B cell (primary cell): Measurements from ENCODE around the gene AMOTL1.

Experiments
- EZH2 ChIP-seq: IDR thresholded peaks from 2 replicates; pipeline ENCODE4 v1.6.1; 2012; ENCODE audit warnings: borderline replicate concordance, low read depth, mild to moderate bottlenecking, moderate library complexity, low read length; ENCODE audit not compliant: insufficient read depth, poor library complexity, severe bottlenecking
- TF ChIP-seq, protein P1 (sequence below): fragments of 200-600 bp; IDR thresholded peaks from one replicate; pipeline ENCODE4 v1.8.0; 2022; ENCODE audit warnings: antibody characterized with exemption, mild to moderate bottlenecking

DNA sequence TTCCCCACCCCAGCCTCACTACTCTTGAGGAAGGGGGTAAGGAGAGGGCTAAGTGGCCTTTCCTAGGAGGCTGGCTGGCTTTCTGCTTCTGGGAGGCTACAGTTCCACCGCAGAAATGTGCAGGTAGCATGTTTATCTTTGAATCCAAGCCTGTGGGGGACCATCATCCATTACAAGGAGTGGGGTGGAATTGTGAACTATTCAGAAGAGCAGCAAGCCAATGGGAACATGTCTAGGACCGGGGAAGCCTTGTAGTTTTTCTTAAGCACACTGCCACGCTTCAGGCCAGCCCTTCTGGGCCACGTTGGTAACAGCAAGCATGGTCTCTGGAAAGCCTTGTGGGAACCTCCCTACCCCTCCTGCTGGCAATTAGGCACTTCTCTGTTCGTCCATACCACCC, 100.3 kb downstream of the AMOTL1 start:
- TF ChIP-seq EZH2: no peak
- TF ChIP-seq, protein P1, sequence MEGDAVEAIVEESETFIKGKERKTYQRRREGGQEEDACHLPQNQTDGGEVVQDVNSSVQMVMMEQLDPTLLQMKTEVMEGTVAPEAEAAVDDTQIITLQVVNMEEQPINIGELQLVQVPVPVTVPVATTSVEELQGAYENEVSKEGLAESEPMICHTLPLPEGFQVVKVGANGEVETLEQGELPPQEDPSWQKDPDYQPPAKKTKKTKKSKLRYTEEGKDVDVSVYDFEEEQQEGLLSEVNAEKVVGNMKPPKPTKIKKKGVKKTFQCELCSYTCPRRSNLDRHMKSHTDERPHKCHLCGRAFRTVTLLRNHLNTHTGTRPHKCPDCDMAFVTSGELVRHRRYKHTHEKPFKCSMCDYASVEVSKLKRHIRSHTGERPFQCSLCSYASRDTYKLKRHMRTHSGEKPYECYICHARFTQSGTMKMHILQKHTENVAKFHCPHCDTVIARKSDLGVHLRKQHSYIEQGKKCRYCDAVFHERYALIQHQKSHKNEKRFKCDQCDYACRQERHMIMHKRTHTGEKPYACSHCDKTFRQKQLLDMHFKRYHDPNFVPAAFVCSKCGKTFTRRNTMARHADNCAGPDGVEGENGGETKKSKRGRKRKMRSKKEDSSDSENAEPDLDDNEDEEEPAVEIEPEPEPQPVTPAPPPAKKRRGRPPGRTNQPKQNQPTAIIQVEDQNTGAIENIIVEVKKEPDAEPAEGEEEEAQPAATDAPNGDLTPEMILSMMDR: no peak
